Panc1 (cell line): ENCODE results near the gene FILIP1. TPM values are rescaled to one million over a fixed set of nuclear protein-coding genes. Genes with fewer than 3 reads are reported as not detected.
"Not testable (repeated sequence)": the region's sequence is repeated elsewhere in the genome, so short reads cannot be mapped to it uniquely, and the experiment has no call there.

Source experiments
- ATAC-seq: fragments of 200-7000 bp; cut with Tn5 transposase; 2 replicates; pipeline ENCODE4 v1.9.1; 2020; ENCODE audit warnings: mild to moderate bottlenecking, moderate library complexity
- BruUV-seq: library from RNA; stranded (reverse); fragments of 400-500 nt; replicated peaks from 2 replicates; lab custom pipeline; 2021; lab: Mats Ljungman, UMichigan
- CTCF ChIA-PET: fragments of 300-600 bp; sonication (Branson Sonifier 250); formaldehyde crosslinking; loops from one replicate; lab custom pipeline; 2022; ENCODE audit warnings: antibody characterized with exemption; lab: Charles Lee
- POLR2A ChIA-PET: fragments of 300-600 bp; sonication (Branson Sonifier 250); formaldehyde crosslinking; loops from one replicate; lab custom pipeline; 2022; ENCODE audit warnings: antibody characterized with exemption; lab: Charles Lee
- DNase-seq: peaks from one replicate; pipeline ENCODE4 v3.0.0-alpha.2; 2010; ENCODE audit warnings: low read depth, low spot score
- H3K27ac ChIP-seq: 2 replicates; pipeline ENCODE4 v1.5.1; 2011; ENCODE audit warnings: mild to moderate bottlenecking, low read length, inconsistent platforms
- H3K27me3 ChIP-seq: fragments of 200-500 bp; sonication (Bioruptor generic); 2 replicates; pipeline ENCODE4 v1.6.0; 2014; ENCODE audit warnings: low read length, inconsistent platforms; ENCODE audit not compliant: control insufficient read depth, insufficient read depth
- H3K36me3 ChIP-seq: fragments of 200-500 bp; sonication (Bioruptor generic); 2 replicates; pipeline ENCODE4 v1.5.1; 2014; ENCODE audit warnings: inconsistent platforms, mild to moderate bottlenecking, low read length, moderate library complexity; ENCODE audit not compliant: control insufficient read depth, insufficient read depth
- H3K4me1 ChIP-seq: 2 replicates; pipeline ENCODE4 v1.5.1; 2011; ENCODE audit warnings: inconsistent platforms, mild to moderate bottlenecking, low read length, moderate library complexity; ENCODE audit not compliant: control insufficient read depth, insufficient read depth
- H3K4me3 ChIP-seq, 2 experiments: 2 replicates each; pipeline ENCODE4 v1.5.1; 2011 to 2012; ENCODE audit warnings: low read depth in 2 of 2, low read length in 2 of 2, mild to moderate bottlenecking in 2 of 2, inconsistent platforms in 1 of 2, moderate library complexity in 1 of 2
- H3K9me3 ChIP-seq: fragments of 200-500 bp; sonication (Bioruptor generic); 2 replicates; pipeline ENCODE4 v1.5.1; 2014; ENCODE audit warnings: low read depth, mild to moderate bottlenecking, inconsistent platforms, low read length, moderate library complexity; ENCODE audit not compliant: control insufficient read depth, insufficient read depth
- CTCF ChIP-seq: fragments of 450-650 bp; IDR thresholded peaks from 2 replicates; pipeline ENCODE4 v1.5.1; 2017; ENCODE audit warnings: mild to moderate bottlenecking
- POLR2AphosphoS5 ChIP-seq: IDR thresholded peaks from 2 replicates; pipeline ENCODE4 v1.6.1; 2012; ENCODE audit warnings: mild to moderate bottlenecking, low read depth, low read length, moderate library complexity
- REST ChIP-seq, 2 experiments: IDR thresholded peaks; 2 replicates each; pipeline ENCODE4 v1.6.1; 2011 to 2012; ENCODE audit warnings: low read depth in 2 of 2, control low read depth in 1 of 2, low read length in 1 of 2, mild to moderate bottlenecking in 1 of 2, moderate library complexity in 1 of 2; ENCODE audit not compliant: insufficient read depth in 1 of 2
- SIN3A ChIP-seq: IDR thresholded peaks from 2 replicates; pipeline ENCODE4 v1.6.1; 2012; ENCODE audit warnings: low read depth, mild to moderate bottlenecking, low read length, moderate library complexity, borderline replicate concordance; ENCODE audit not compliant: insufficient read depth
- TCF7L2 ChIP-seq: IDR thresholded peaks from 2 replicates; pipeline ENCODE4 v1.6.1; 2011; ENCODE audit warnings: mild to moderate bottlenecking, low read depth, low read length, inconsistent platforms
- in situ Hi-C: cut with HindIII; loops from 2 replicates; pipeline ENCODE4 v1.10.0; 2016; ENCODE audit warnings: low sequenced_read_pairs, low pct_unique_long_range_greater_than_20kb
- intact Hi-C: fragments of 100-400 bp; cut with micrococcal nuclease; formaldehyde crosslinking; loops from one replicate; pipeline ENCODE4 v1.10.0; 2022; ENCODE audit not compliant: unreplicated experiment
- total RNA-seq: library from RNA; stranded (reverse); gene quantifications from one replicate; pipeline ENCODE4 v1.2.1, GENCODE V29; 2021; ENCODE audit not compliant: unreplicated experiment

The FILIP1 gene
- total RNA-seq, 1 experiment from 2014 or later = 0.26 TPM

- Histone ChIP-seq H3K36me3 (no peaks in the 10 kb centered on the region), H3K27ac (no peak overlapping the region), H3K9me3 (no peaks in the 10 kb centered on the region), H3K27me3 (no peaks in the 10 kb centered on the region), H3K4me1 (no peaks in the 10 kb centered on the region; the same call in 1 of the 2 replicates), H3K4me3 (no peak overlapping the region)
- ChIA-PET CTCF (interaction anchor here (0.7 kb wide), 1 partner anchor 10 kb away, joined by 8 read pairs; no protein-coding TSS in a partner anchor), POLR2A (interaction anchor here (1.0 kb wide), 1 partner anchor 801 kb away, joined by 3 read pairs; no protein-coding TSS in a partner anchor)
- in situ Hi-C loops = no loop called here
- DNase-seq (no peak), ATAC-seq (no peak)
- TF ChIP-seq SIN3A (no peak), CTCF (no peak), POLR2AphosphoS5 (no peak), TCF7L2 (no peak), REST (IDR thresholded peaks at IDR 0.05; ENCODE audit: insufficient read depth in 1 of 2, low read depth in 2 of 2, low read length in 1 of 2) (no peak)
- no TSS peak for BruUV-seq
- intact Hi-C loops = no loop called here
These were observed 47.9 kb downstream of the FILIP1 start for GRCh38 chr6:75445738-75446137.

- BruUV-seq = no TSS peak
- in situ Hi-C loops = no loop called here
- Histone ChIP-seq H3K9me3 (no peaks in the 10 kb centered on the region), H3K4me3 (no peak overlapping the region), H3K36me3 (no peaks in the 10 kb centered on the region), H3K27me3 (no peaks in the 10 kb centered on the region), H3K27ac (no peak overlapping the region), H3K4me1 (no peaks in the 10 kb centered on the region; the same call in 1 of the 2 replicates)
- ATAC-seq (no peak), DNase-seq (no peak)
- CTCF ChIA-PET = interaction anchor here (0.7 kb wide), 1 partner anchor 9 kb away, joined by 8 read pairs; no protein-coding TSS in a partner anchor
- TF ChIP-seq CTCF = no peak
- TF ChIP-seq SIN3A = no peak
- no peak for TF ChIP-seq POLR2AphosphoS5
- TF ChIP-seq TCF7L2 = no peak
- TF ChIP-seq REST (IDR thresholded peaks at IDR 0.05; ENCODE audit: insufficient read depth in 1 of 2, low read depth in 2 of 2, low read length in 1 of 2) = no peak
- intact Hi-C loops = no loop called here
- POLR2A ChIA-PET = interaction anchor here (0.6 kb wide), 1 partner anchor 195 kb away, joined by 3 read pairs; no protein-coding TSS in a partner anchor
These were observed 48.7 kb downstream of the FILIP1 start for GRCh38 chr6:75444899-75445298.

- POLR2A ChIA-PET, H3K4me3 ChIP-seq, BruUV-seq, DNase-seq, intact Hi-C loops, H3K4me1 ChIP-seq, ATAC-seq, H3K36me3 ChIP-seq, H3K27ac ChIP-seq, in situ Hi-C loops, H3K27me3 ChIP-seq, H3K9me3 ChIP-seq: not testable (repeated sequence)
- CTCF ChIA-PET = interaction anchor here (0.7 kb wide), 1 partner anchor 71 kb away, joined by 8 read pairs; no protein-coding TSS in a partner anchor
These were observed 51.7 kb downstream of the FILIP1 start for GRCh38 chr6:75441883-75442282.
